ENCODE measurements around the gene BORCS5. TPM values are rescaled to one million over a fixed set of nuclear protein-coding genes. Genes with fewer than 3 reads are reported as not detected.
A peak's percentile ranks its signal among the peaks of the same experiment; 100 is the strongest.

Gene BORCS5
- total RNA-seq, 1 experiment from 2014 or later: 17.7 TPM

DNA sequence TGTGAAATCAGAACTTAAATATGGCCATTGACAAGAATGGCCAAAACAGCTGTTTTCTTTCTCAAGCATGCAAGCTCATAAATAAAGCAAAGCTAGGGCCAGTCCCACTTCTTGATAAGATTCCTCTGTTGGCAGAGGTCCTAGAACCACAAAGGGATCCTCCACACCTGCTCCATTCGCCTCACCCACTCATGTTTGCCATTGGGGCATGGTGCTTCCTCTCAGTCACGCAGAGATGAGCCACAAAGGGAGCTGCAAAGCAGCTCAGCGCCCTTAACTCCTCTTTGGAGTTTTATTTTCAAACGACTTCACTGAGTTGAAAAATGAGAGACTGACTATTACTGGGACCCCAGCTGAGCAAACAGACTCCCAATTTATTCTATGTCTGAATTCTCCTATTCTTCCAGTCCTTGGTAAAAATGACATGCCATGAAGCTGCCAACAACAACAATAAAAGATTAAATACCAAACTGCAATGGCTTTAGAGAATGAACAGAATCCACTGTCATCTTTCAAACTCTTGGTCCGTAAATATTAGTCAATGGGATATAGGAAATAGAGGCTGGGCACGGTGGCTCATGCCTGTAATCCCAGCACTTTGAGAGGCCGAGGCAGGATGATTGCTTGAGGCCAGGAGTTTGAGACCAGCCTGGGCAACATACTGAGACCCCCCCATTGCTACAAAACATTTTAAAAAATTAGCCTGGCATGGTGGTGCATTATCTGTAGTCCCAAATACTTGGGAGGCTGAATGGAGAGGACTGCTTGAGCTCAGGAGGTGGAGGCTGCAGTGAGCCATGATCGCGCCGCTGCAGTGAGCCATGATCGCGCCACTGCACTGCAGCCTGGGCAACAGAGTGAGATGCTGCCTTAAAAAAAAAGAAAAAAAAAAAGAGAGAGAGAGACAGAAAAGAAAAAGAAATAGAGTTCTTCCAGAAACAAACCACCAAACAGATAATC is 23.2 kb upstream of the BORCS5 start:
- DNase-seq (ENCODE audit: low spot score): peak; percentile 77
- Histone ChIP-seq H3K27me3 (replicated peaks; ENCODE audit: insufficient read depth, low read depth, low read length, poor library complexity) (no peaks in the 10 kb centered on the region), H3K4me1 (ENCODE audit: insufficient read depth, low read length, poor library complexity, severe bottlenecking) (peaks cover 28% of the 10 kb centered on the region), H3K9me3 (ENCODE audit: low read depth, low read length, poor library complexity, severe bottlenecking) (no peaks in the 10 kb centered on the region), H3K27ac (ENCODE audit: low read depth, low read length, poor library complexity, severe bottlenecking) (peak overlapping the region; percentile 65), H3K4me3 (ENCODE audit: low read depth, low read length, poor library complexity, severe bottlenecking) (no peak overlapping the region), H3K36me3 (ENCODE audit: insufficient read depth, low read length, poor library complexity, severe bottlenecking) (no peaks in the 10 kb centered on the region)
- TF ChIP-seq, protein P1, sequence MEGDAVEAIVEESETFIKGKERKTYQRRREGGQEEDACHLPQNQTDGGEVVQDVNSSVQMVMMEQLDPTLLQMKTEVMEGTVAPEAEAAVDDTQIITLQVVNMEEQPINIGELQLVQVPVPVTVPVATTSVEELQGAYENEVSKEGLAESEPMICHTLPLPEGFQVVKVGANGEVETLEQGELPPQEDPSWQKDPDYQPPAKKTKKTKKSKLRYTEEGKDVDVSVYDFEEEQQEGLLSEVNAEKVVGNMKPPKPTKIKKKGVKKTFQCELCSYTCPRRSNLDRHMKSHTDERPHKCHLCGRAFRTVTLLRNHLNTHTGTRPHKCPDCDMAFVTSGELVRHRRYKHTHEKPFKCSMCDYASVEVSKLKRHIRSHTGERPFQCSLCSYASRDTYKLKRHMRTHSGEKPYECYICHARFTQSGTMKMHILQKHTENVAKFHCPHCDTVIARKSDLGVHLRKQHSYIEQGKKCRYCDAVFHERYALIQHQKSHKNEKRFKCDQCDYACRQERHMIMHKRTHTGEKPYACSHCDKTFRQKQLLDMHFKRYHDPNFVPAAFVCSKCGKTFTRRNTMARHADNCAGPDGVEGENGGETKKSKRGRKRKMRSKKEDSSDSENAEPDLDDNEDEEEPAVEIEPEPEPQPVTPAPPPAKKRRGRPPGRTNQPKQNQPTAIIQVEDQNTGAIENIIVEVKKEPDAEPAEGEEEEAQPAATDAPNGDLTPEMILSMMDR (conservative IDR thresholded peaks at IDR 0.05; ENCODE audit: low read depth, low read length): no peak
- no peak for TF ChIP-seq EZH2 (IDR thresholded peaks at IDR 0.05; ENCODE audit: borderline replicate concordance, low read depth, low read length, poor library complexity, severe bottlenecking)
- POLR2A ChIA-PET (ENCODE audit: low non-redundant PET): no interaction called here
- CTCF ChIA-PET: interaction anchor here (0.7 to 2.6 kb wide), 3 partner anchors 252 to 478 kb away, joined by 3 to 11 read pairs (median 4); no protein-coding TSS in a partner anchor
- intact Hi-C loops (cut with micrococcal nuclease; ENCODE audit: unreplicated experiment): loop anchor here (1.0 to 5.0 kb wide), 2 partner anchors 86 to 252 kb away; no protein-coding TSS in a partner anchor
- no TSS peak for BruUV-seq (replicated peaks)

DNA sequence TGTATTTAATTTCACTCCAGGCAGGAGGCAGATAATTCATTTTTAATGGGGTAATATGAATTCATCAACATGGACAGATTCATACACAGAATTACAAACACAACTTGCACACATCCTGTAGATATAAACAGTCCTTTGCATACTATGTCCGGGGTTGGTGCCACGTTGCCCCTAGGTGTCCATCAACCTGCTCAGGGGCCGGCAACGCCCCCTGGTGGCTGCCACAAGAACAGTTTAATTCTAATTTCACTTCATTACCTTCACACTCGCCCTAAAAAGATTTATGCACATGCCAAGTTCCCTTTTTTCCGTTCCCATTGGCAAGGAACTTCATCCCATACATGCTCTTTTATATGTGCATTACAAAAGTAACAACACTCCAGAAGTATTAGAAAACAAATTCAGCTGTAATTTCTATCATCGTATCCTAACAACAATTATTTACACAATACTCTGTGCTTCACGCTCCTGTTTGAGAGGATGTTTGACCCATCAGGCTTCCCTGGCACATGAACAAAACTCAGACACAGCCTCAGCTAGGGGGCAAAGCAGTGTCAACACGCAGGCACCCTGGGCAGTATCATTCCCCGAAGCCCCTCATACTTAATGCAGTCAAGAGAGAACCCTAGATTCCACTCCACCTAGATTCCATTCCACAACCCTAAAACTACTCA is 22.4 kb upstream of the BORCS5 start:
- no TSS peak for BruUV-seq (replicated peaks)
- no peaks in the 10 kb centered on the region for H3K9me3 ChIP-seq (ENCODE audit: low read depth, low read length, poor library complexity, severe bottlenecking)
- no peak for TF ChIP-seq EZH2 (IDR thresholded peaks at IDR 0.05; ENCODE audit: borderline replicate concordance, low read depth, low read length, poor library complexity, severe bottlenecking)
- TF ChIP-seq, protein P1 (conservative IDR thresholded peaks at IDR 0.05; ENCODE audit: low read depth, low read length): peak; percentile 93
- peaks cover 24% of the 10 kb centered on the region for H3K4me1 ChIP-seq (ENCODE audit: insufficient read depth, low read length, poor library complexity, severe bottlenecking)
- H3K27ac ChIP-seq (ENCODE audit: low read depth, low read length, poor library complexity, severe bottlenecking): peak overlapping the region; percentile 65
- no peaks in the 10 kb centered on the region for H3K36me3 ChIP-seq (ENCODE audit: insufficient read depth, low read length, poor library complexity, severe bottlenecking)
- DNase-seq (ENCODE audit: low spot score): peak; percentile 75
- POLR2A ChIA-PET (ENCODE audit: low non-redundant PET): no interaction called here
- H3K27me3 ChIP-seq (replicated peaks; ENCODE audit: insufficient read depth, low read depth, low read length, poor library complexity): no peaks in the 10 kb centered on the region
- intact Hi-C loops (cut with micrococcal nuclease; ENCODE audit: unreplicated experiment): loop anchor here (1.0 to 5.0 kb wide), 2 partner anchors 87 to 253 kb away; no protein-coding TSS in a partner anchor
- CTCF ChIA-PET: interaction anchor here (0.7 to 2.6 kb wide), 3 partner anchors 252 to 479 kb away, joined by 3 to 11 read pairs (median 4); no protein-coding TSS in a partner anchor
- no peak overlapping the region for H3K4me3 ChIP-seq (ENCODE audit: low read depth, low read length, poor library complexity, severe bottlenecking)

DNA sequence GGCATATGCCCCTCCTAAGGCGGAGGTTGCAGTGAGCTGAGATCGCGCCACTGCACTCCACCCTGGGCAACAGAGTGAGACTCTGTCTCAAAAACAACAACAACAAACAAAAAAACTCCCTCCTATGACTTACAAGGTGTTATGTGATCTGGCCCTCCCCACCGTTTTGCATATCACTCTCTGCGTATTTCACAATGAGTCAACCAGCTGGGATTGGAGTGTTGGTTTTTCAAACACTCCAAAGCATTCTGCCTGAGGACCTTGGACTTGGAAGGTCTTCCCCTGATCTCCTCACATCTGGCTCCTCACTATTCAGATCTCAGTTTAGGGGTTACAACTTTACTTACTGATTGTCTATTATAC is 20.8 kb upstream of the BORCS5 start:
- no TSS peak for BruUV-seq (replicated peaks)
- Histone ChIP-seq H3K27ac (ENCODE audit: low read depth, low read length, poor library complexity, severe bottlenecking) (no peak overlapping the region), H3K36me3 (ENCODE audit: insufficient read depth, low read length, poor library complexity, severe bottlenecking) (no peaks in the 10 kb centered on the region), H3K9me3 (ENCODE audit: low read depth, low read length, poor library complexity, severe bottlenecking) (no peaks in the 10 kb centered on the region), H3K27me3 (replicated peaks; ENCODE audit: insufficient read depth, low read depth, low read length, poor library complexity) (no peaks in the 10 kb centered on the region), H3K4me1 (ENCODE audit: insufficient read depth, low read length, poor library complexity, severe bottlenecking) (peaks cover 24% of the 10 kb centered on the region), H3K4me3 (ENCODE audit: low read depth, low read length, poor library complexity, severe bottlenecking) (no peak overlapping the region)
- intact Hi-C loops (cut with micrococcal nuclease; ENCODE audit: unreplicated experiment): no loop called here
- TF ChIP-seq, protein P1 (conservative IDR thresholded peaks at IDR 0.05; ENCODE audit: low read depth, low read length): no peak
- TF ChIP-seq EZH2 (IDR thresholded peaks at IDR 0.05; ENCODE audit: borderline replicate concordance, low read depth, low read length, poor library complexity, severe bottlenecking): no peak
- ChIA-PET POLR2A (ENCODE audit: low non-redundant PET) (no interaction called here), CTCF (no interaction called here)
- DNase-seq (ENCODE audit: low spot score): no peak

Data from A673 (cell line).